Bone marrow (tissue), 2 donors: Measurements from ENCODE around the gene SYCE1.
"Not testable (repeated sequence)": the region's sequence is repeated elsewhere in the genome, so short reads cannot be mapped to it uniquely, and the experiment has no call there.

Experiments used
- DNase-seq, 2 donors: peaks; one replicate each; lab custom pipeline; 2025; lab: John Stamatoyannopoulos, UW

Gene SYCE1

GRCh38 chr10:133565441-133566294 lies at the start of gene SYCE1:
Gene SYCE1 (minus strand): TSS chr10:133565583. CDS start chr10:133565529, 54 bp downstream.
- no peak for DNase-seq

GRCh38 chr10:133614830-133615580 lies 49.6 kb upstream of the SYCE1 start:
- no peak for DNase-seq

GRCh38 chr10:133613699-133614098 lies 48.3 kb upstream of the SYCE1 start:
- no peak for DNase-seq

- no peak for DNase-seq
Observed at GRCh38 chr10:133611079-133611478, 45.7 kb upstream of the SYCE1 start.

GRCh38 chr10:133608855-133609254 lies 43.5 kb upstream of the SYCE1 start:
- DNase-seq = peak in 1 of 2 donors; percentile 6

- DNase-seq = not testable (repeated sequence)
Observed at GRCh38 chr10:133603434-133603833, 38.1 kb upstream of the SYCE1 start.

- no peak for DNase-seq
Observed at GRCh38 chr10:133600657-133601056, 35.3 kb upstream of the SYCE1 start.

GRCh38 chr10:133599869-133600268 lies 34.5 kb upstream of the SYCE1 start:
- DNase-seq = not testable (repeated sequence)

- no peak for DNase-seq
Observed at GRCh38 chr10:133592716-133593115, 27.3 kb upstream of the SYCE1 start.

- DNase-seq = no peak
Observed at GRCh38 chr10:133590970-133591359, 25.6 kb upstream of the SYCE1 start.

GRCh38 chr10:133590226-133590969 lies 25.0 kb upstream of the SYCE1 start:
- DNase-seq = no peak

GRCh38 chr10:133577037-133577436 lies 11.7 kb upstream of the SYCE1 start:
- not testable (repeated sequence) for DNase-seq

- not testable (repeated sequence) for DNase-seq
Observed at GRCh38 chr10:133573460-133573859, 8.1 kb upstream of the SYCE1 start.

- not testable (repeated sequence) for DNase-seq
Observed at GRCh38 chr10:133572055-133572454, 6.7 kb upstream of the SYCE1 start.

- DNase-seq = not testable (repeated sequence)
Observed at GRCh38 chr10:133569801-133570200, 4.4 kb upstream of the SYCE1 start.

- DNase-seq = not testable (repeated sequence)
Observed at GRCh38 chr10:133568831-133569527, 3.6 kb upstream of the SYCE1 start.

GRCh38 chr10:133568287-133568614 lies 2.9 kb upstream of the SYCE1 start:
- DNase-seq = no peak

- no peak for DNase-seq
Observed at GRCh38 chr10:133567609-133568286, 2.4 kb upstream of the SYCE1 start.

- DNase-seq = no peak
Observed at GRCh38 chr10:133567119-133567518, 1.7 kb upstream of the SYCE1 start.

GRCh38 chr10:133564816-133565215 lies 567 bp downstream of the SYCE1 start:
- DNase-seq = no peak

GRCh38 chr10:133559216-133559615 lies 6.2 kb downstream of the SYCE1 start:
- no peak for DNase-seq
